GM12891 (cell line): Measurements from ENCODE around the gene TMEM178A.

Experiments used
- PAX5 ChIP-seq: IDR thresholded peaks from 2 replicates; pipeline ENCODE4 v1.6.1; 2011; ENCODE audit warnings: low read length, moderate library complexity, mild to moderate bottlenecking; ENCODE audit not compliant: insufficient read depth, severe bottlenecking
- POLR2A ChIP-seq: IDR thresholded peaks from 2 replicates; pipeline ENCODE4 v1.6.1; 2011; ENCODE audit warnings: low read depth, low read length, control low read depth
- POLR2AphosphoS5 ChIP-seq: IDR thresholded peaks from 2 replicates; pipeline ENCODE4 v1.6.1; 2011; ENCODE audit warnings: low read depth, low read length, control low read depth
- TAF1 ChIP-seq: IDR thresholded peaks from 2 replicates; pipeline ENCODE4 v1.6.1; 2011; ENCODE audit warnings: low read depth, low read length, control low read depth

DNA sequence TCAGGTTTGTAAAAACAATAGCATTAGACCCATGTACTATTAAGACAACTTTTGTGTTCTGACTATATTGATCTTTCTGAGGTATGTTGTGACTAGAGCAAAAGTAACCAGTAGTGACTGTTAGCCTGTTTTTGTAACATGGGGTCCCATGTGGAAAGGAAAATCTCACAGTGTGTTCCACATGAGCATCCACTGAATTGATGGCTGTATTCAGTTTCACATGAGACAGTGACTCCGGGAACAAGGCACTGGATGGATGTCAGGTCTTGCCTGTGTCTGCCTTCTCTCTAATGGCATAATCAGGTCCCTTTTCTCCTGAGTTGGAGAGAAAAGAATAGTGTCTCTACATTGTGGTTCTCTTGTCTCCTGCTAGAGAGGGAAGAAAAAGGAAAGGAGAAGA is 27.5 kb downstream of the TMEM178A start:
- TF ChIP-seq POLR2A (no peak), POLR2AphosphoS5 (no peak), TAF1 (no peak), PAX5 (no peak)
